HFFc6 (cell line): ENCODE measurements around the gene CMTM6. TPM values are rescaled to one million over a fixed set of nuclear protein-coding genes. Genes with fewer than 3 reads are reported as not detected.
"Not testable (repeated sequence)": the region's sequence is repeated elsewhere in the genome, so short reads cannot be mapped to it uniquely, and the experiment has no call there.

Source experiments
- DNase-seq: peaks from one replicate; pipeline ENCODE4 v3.0.0-alpha.2; 2018
- H3K27ac Mint-ChIP-seq: 2 replicates; pipeline ENCODE4 v1.8.0; 2020; ENCODE audit warnings: mild to moderate bottlenecking, mixed read lengths
- H3K27me3 Mint-ChIP-seq: 2 replicates; pipeline ENCODE4 v1.8.0; 2021; ENCODE audit warnings: mild to moderate bottlenecking, moderate library complexity, mixed read lengths; ENCODE audit not compliant: insufficient read depth
- H3K36me3 Mint-ChIP-seq: 2 replicates; pipeline ENCODE4 v1.8.0; 2021; ENCODE audit warnings: low read depth, mixed read lengths
- H3K4me1 Mint-ChIP-seq: 2 replicates; pipeline ENCODE4 v1.8.0; 2020; ENCODE audit warnings: low read depth, mixed read lengths
- H3K4me3 Mint-ChIP-seq: 2 replicates; pipeline ENCODE4 v1.8.0; 2020; ENCODE audit warnings: mild to moderate bottlenecking, moderate library complexity, mixed read lengths
- H3K9me3 Mint-ChIP-seq: 2 replicates; pipeline ENCODE4 v1.8.0; 2020; ENCODE audit warnings: mild to moderate bottlenecking, mixed read lengths
- total RNA-seq, 6 experiments: library from RNA; stranded (reverse); fragmentation: NEBNext Ultra II Directional; extraction: Animal tissue kit (Norgen Biotek cat#: 25700); gene quantifications; 2 replicates in 1 of 6; 3 replicates in 5 of 6; pipeline ENCODE4 v1.2.3, GENCODE V29; 2021
- TF ChIP-seq, protein P1 (sequence below): fragments of 200-600 bp; sonication (generic); IDR thresholded peaks from 2 replicates; pipeline ENCODE4 v1.5.0; 2021; ENCODE audit warnings: antibody characterized with exemption, mild to moderate bottlenecking

Gene CMTM6
- total RNA-seq, 6 experiments from 2014 or later: 55.7 to 68.0 (median 62.7) TPM

DNA sequence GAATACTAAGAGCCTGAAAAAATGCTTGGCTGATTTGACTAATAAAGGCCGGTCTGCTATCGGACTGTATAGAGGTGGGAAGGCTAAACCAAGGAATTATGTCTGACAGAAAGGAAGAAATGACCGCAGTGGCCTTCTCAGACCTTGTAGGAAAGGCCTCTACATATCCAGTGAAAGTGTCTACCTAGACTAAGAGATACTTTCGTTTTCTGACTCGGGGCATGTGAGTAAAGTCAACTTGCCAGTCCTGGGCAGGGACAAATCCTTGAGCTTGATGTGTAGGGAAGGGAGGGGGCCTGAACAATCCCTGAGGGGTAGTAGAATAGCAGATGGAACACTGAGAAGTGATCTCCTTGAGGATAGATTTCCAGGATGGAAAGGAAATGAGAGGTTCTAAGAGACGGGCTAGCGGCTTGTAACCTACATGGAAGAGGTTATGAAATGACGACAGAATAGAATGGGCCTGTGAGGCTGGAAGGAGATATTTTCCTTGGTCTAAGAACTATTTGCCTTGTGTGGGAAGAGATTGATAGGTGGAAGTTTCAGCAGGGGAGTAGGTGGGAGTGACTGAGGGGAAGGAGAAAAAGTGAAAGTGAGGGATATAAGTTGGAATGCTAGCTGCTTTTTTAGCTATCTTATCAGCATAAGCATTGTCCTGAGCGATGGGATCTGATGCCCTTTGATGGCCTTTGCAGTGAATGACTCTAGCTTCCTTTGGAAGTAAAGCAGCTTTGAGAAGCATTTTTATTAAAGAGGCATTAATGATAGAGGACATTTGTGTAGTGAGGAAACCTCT lies 40.3 kb downstream of the CMTM6 start:
- not testable (repeated sequence) for H3K27ac Mint-ChIP-seq, H3K36me3 Mint-ChIP-seq, H3K4me3 Mint-ChIP-seq, DNase-seq, H3K27me3 Mint-ChIP-seq, H3K4me1 Mint-ChIP-seq, H3K9me3 Mint-ChIP-seq

DNA sequence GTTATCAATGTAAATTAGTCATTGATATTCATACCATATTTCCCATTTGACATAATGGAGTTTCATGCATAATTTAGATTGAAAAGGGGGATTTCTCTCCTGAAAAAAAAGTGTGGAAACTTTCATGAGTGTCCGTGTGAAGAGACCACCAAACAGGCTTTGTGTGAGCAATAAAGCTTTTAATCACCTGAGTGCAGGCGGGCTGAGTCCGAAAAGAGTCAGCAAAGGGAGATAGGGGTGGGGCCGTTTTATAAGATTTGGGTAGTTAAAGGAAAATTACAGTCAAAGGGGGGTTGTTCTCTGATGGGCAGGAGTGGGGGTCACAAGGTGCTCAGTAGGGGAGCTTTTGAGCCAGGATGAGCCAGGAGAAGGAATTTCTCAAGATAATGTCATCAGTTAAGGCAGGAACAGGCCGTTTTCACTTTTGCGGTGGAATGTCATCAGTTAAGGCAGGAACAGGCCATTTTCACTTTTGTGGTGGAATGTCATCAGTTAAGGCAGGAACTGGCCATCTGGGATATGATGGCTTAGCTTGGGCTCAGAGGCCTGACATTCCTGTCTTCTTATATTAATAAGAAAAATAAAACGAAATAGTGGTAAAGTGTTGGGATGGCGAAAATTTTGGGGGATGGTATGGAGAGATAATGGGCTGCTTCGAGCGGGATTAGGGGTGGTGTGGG lies 41.7 kb downstream of the CMTM6 start:
- not testable (repeated sequence) for H3K27ac Mint-ChIP-seq, H3K4me1 Mint-ChIP-seq, H3K36me3 Mint-ChIP-seq, H3K9me3 Mint-ChIP-seq, DNase-seq, H3K4me3 Mint-ChIP-seq, H3K27me3 Mint-ChIP-seq

DNA sequence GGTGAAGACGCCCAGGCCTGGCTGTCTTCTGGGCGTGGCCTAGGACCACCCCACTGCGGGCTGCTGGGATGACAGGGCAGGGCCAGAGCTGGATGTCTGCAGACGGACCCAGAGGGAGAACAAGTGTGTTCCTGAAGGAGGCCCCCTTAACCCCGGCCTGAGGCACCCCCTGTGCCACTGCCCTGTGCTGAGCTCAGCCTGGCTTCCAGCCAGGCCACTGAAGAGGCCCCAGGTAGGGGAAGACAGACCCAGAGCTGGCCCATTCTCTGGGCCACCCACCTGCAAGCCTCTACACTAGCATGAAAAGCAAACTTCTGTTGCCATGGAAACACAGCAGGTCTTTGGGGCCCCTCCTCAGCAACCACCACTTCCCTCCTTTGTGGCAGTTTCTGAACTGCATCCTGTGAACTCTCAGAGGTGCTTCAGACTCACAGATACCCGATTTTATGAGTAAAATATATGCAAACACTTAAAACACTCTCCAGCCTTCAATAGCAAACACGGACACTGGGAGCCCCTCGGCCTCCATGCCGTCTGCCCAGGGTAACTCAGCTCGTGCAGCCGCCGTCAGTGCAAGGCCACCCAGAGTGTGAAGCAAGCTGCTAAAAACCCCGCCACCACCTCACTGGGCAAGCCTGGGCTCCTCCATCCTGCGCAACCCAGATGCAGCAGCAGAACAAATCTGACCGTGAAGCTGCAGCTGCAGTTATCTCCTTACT lies 42.5 kb downstream of the CMTM6 start:
- H3K4me1 Mint-ChIP-seq: no peaks in the 10 kb centered on the region
- DNase-seq: no peak
- H3K9me3 Mint-ChIP-seq: no peaks in the 10 kb centered on the region
- H3K4me3 Mint-ChIP-seq: no peak overlapping the region
- H3K27ac Mint-ChIP-seq: no peak overlapping the region
- no peaks in the 10 kb centered on the region; the same call in 1 of the 2 replicates for H3K36me3 Mint-ChIP-seq
- TF ChIP-seq, protein P1, sequence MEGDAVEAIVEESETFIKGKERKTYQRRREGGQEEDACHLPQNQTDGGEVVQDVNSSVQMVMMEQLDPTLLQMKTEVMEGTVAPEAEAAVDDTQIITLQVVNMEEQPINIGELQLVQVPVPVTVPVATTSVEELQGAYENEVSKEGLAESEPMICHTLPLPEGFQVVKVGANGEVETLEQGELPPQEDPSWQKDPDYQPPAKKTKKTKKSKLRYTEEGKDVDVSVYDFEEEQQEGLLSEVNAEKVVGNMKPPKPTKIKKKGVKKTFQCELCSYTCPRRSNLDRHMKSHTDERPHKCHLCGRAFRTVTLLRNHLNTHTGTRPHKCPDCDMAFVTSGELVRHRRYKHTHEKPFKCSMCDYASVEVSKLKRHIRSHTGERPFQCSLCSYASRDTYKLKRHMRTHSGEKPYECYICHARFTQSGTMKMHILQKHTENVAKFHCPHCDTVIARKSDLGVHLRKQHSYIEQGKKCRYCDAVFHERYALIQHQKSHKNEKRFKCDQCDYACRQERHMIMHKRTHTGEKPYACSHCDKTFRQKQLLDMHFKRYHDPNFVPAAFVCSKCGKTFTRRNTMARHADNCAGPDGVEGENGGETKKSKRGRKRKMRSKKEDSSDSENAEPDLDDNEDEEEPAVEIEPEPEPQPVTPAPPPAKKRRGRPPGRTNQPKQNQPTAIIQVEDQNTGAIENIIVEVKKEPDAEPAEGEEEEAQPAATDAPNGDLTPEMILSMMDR: no peak
- no peaks in the 10 kb centered on the region for H3K27me3 Mint-ChIP-seq

DNA sequence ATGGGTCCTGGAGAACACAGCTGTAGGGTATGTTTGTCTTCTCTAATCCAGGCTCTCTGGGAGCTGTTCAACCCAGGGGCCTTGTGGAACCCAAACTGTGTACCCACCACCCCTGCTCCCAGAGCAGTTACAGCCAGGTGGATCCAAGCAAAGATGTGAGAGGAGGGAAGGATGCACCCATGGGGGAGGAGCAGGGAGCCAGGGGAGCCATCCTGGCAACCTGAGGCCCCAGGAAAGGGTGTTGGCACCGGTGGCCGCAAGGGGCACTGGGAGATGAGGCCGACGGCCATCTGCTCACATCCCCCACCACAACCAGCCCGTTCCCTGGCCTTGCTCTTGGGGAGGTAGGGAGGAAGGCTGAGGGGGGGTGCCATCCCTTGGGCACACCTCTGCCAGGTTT lies 43.2 kb downstream of the CMTM6 start:
- TF ChIP-seq, protein P1: no peak
- Mint-ChIP-seq H3K27ac (no peak overlapping the region), H3K4me1 (no peaks in the 10 kb centered on the region), H3K9me3 (no peaks in the 10 kb centered on the region), H3K36me3 (no peaks in the 10 kb centered on the region; the same call in 1 of the 2 replicates), H3K27me3 (no peaks in the 10 kb centered on the region), H3K4me3 (no peak overlapping the region)
- no peak for DNase-seq

DNA sequence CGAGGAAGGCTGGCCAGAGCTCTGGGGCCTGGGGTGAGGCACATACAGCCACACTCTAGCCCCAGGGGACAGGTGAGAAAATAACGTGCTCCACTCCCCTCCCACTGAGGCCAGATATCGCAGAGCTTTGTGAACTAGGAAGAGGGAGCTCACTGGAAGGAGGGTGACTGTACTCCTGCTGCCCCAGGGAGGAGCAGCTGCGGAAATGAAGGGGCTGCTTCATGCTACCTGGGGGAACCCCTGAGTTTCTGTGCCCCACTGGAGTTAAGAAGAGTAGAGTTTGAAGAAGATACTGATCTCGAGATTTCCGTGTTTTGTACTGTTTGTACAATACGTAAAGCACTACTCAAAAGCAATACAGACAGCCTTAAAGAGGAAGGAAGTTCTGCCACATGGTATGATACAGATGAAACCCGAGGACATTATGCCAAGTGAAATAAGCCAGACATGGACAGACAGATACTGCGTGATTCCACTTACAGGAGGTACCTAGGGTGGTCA lies 44.6 kb downstream of the CMTM6 start:
- TF ChIP-seq, protein P1: no peak
- Mint-ChIP-seq H3K36me3 (peaks cover 4% of the 10 kb centered on the region; the same call in 1 of the 2 replicates), H3K27ac (no peak overlapping the region), H3K27me3 (no peaks in the 10 kb centered on the region), H3K4me1 (peaks cover 8% of the 10 kb centered on the region), H3K4me3 (no peak overlapping the region), H3K9me3 (no peaks in the 10 kb centered on the region)
- DNase-seq: no peak

DNA sequence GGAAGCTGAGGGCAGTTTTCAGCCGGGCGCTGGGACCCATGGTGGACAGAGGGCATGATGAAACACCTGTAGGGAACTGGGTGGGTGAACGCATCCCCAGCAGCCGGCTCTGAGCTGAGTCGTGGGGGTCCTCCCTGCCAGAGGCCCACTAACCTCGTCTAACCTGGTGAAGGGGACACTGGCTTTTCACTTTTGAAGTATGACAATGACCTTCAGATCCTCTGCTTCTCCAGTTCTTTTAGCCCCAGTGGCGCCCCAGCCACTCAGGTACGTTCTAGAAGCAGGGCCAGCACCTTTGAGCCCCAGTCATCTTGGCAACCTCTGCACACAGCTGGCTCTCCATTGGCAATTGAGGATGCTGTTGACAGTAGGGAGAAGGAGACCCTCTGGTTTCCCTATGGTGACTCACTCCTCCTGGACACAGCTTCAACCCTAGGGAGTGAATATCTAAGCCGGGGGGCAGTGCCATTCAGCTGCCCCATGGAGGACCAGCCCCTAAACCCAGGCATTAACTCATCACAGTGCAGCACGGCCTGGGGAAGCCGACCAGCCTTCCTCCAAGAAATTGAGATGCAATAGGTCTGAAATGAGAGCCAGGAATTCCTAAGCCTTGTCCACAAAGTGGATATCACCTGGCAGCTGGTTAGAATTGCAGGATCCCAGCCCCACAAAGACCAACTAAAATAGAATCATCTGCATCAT lies 46.1 kb downstream of the CMTM6 start:
- Mint-ChIP-seq H3K9me3 (no peaks in the 10 kb centered on the region), H3K36me3 (peaks cover 4% of the 10 kb centered on the region; the same call in 1 of the 2 replicates), H3K27ac (no peak overlapping the region), H3K27me3 (no peaks in the 10 kb centered on the region), H3K4me3 (no peak overlapping the region), H3K4me1 (peaks cover 9% of the 10 kb centered on the region)
- TF ChIP-seq, protein P1: no peak
- DNase-seq: no peak
